IPS DF 19.7 (cell line): ENCODE data around the gene PRR11.
"Not testable (repeated sequence)": the region's sequence is repeated elsewhere in the genome, so short reads cannot be mapped to it uniquely, and the experiment has no call there.

Source experiments
- DNase-seq: peaks from one replicate; pipeline ENCODE4 v3.0.0-alpha.2; 2013; ENCODE audit warnings: low read depth, low spot score

Gene PRR11

DNA sequence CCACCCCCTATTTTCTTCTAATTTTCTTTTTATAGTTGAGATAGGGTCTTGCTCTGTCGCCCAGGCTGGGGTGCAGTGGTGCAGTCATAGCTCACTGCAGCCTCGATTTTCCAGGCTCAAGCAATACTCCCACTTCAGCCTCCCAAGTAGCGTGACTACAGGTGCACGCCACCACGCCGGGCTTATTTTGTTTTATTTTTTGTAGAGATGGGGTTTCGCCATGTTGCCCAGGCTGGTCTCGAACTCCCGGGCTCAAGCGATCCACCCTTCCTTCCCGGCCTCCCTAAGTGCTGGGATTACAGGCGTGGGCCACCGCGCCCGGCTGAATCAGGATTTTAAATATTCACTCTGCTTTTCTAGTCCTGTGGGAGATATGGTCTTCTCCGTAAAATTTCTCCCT lies 63.8 kb downstream of the PRR11 start:
- DNase-seq, result no peak

DNA sequence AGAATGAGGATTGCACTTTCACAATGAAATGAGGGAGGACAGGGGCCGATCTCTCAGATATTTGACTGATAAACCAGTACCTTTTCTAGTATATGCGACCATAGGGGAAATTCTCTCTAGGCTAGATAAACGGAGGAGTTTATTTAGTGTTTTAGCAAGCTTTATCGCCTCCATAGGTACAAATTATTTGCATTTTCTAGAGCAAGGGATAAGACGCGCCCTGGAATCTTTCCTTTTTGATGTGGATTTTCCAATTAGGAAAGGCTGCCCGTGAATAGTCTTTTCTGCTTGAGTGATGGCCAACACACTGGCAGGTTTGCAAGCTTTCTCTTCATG lies 64.4 kb downstream of the PRR11 start:
- no peak for DNase-seq

DNA sequence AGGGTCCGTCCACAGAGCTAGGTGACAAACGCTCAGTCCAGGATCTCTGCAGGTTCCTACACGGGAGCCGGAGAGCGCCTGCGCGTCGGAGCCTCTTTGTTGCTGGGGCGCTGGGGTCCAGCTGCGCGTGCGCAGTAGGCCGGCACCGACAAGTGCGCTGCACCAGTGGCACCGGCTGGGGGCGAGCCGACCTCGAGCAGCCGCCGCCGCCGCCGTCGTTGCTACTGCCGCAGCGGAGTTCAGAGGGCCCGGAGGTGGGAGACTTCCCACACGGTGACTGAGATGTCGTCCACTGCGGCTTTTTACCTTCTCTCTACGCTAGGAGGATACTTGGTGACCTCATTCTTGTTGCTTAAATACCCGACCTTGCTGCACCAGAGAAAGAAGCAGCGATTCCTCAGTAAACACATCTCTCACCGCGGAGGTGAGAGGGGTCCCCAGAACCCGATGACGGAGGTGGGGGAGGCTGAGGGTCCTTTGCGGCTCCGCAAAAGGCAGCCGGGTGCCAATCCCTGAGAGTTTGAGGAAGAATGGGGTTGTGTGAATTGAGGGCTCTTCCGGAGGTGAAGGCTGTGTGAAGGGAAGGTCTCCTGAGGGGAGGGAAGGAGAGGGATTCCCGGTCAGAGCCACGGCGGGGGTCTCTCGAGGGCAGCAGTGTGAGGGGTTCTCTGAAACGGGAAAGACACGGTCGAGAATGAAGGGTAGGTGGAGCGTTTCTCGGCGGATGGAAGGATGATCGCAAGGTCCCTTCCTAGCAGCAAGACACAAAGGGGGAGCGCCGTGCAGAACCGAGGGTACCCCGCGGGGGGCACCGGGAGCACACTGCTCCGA lies 65.0 kb downstream of the PRR11 start, which contains the start of gene GDPD1:
Gene GDPD1, plus strand, starts transcription at position 184 of the 831 bp plus-strand sequence. Its CDS starts 99 bp downstream, at position 283.
- peak; percentile 70 for DNase-seq

DNA sequence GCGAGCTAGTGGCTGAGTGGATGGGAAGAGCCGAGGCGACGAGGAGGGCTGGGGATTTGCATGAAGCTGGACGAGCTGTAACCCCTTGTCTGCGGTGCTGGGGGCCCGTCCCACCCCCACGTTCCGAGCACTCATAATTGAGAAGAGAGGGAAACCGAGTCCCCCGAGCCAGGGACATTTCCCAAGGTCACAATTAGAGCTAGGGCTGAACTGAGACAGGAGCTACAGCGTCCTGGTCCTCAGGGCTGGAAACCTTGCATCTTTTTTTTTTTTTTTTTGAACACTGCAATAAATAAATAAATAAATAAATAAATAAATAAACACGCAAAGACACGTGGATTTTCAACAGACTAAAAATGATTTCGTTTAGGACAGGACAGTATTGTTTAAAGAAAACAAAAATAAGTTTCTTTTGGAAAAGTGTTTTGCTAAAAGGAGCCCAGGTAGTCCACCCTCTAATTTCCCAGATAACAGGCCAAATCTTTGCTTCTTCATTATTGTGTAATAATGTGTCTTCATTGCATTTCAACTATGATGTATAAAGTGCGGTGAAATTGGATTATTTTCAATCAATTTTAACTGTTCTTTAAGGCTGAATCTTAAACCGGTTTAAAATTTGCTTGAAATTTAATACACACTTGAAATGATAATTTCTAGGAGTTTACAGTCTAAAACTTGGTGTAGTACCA lies 65.8 kb downstream of the PRR11 start:
- DNase-seq, result no peak

DNA sequence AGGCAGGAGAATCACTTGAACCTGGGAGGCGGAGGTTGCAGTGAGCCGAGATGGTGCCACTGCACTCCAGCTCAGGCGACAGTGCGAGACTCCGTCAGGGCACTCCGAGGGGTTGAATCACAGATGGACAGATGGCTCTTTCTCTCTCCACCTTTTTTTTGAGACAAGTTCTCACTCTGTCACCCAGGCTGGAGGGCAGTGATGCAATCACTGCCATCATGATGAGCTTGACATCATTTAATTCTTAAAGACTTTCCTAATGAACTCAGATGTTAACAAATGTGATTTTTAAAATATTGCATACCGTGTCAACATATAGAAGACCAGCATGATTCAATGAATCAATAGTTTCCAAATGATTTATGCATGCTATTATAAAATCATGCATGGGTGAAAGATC lies 68.3 kb downstream of the PRR11 start:
- no peak for DNase-seq

DNA sequence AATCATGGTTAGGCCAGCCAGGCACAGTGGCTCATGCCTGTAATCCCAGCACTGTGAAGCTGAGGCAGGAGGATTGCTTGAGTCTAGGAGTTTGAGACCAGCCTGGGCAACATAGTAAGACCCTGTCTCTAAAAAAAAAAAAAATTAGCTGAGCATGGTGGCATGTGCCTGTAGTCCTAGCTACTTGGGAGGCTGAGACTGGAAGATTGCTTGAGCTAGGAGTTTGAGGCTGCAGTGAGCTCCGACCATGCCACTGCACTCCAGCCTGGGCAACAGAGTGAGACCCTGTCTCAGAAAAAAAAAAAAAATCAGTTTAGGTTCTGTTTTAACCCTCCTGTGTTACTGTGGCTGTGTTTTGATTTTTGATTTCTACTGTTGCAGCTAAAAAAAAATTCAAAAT lies 73.0 kb downstream of the PRR11 start:
- DNase-seq, result not testable (repeated sequence)

DNA sequence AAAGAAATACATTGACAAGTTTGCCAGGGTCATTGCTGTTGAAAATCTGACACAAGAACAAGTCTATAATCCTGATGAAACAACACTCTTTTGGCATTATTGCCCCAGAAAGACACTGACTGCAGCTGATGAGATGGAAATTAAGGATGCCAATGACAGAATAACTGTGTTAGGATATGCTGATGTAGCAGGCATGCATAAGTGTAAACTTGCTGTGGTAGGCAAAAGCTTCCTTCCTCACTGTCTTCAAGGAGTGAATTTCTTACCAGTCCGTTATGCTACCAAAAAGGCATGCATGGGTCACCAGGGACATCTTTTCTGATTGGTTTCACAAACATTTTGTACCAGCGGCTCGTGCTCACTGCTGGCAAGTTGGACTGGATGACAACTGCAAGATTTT lies 75.2 kb downstream of the PRR11 start:
- DNase-seq, result no peak

DNA sequence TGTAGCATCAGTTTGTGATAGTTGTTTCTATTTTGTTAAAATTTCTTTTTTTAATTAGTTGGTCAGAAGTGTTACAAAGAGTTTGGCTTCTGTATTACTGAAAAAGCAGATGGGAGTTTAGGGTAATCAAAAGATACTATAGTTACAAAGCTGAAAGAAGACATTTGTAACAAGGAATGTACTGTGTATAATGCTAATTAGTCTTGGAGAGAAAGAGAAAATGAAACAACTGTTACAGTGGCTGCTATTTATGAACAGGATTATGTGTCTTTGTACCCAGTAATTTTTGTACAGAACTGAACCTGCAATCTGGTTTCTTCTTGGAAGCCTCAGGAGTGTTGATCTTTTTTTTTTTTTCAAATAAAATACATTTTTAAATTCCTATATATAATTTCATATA lies 79.1 kb downstream of the PRR11 start:
- no peak for DNase-seq

DNA sequence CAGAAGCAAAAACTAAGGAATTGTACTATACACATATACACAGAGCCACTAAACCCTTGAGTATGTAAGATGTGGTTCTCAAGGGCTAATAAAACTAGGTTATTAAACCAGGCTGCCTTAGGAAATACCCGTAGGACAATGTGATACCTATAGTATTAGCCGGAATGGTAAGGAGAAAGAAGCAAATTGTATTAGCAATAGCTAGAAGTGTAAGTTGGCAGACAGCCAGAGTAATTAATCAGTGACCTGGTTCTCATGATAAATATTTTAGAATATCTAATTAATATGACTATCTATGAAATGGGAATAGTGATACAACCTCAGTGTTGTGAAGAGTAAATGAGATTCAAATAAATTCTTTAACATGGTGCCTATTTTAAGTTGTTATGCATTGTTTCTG lies 83.4 kb downstream of the PRR11 start:
- DNase-seq, result no peak

DNA sequence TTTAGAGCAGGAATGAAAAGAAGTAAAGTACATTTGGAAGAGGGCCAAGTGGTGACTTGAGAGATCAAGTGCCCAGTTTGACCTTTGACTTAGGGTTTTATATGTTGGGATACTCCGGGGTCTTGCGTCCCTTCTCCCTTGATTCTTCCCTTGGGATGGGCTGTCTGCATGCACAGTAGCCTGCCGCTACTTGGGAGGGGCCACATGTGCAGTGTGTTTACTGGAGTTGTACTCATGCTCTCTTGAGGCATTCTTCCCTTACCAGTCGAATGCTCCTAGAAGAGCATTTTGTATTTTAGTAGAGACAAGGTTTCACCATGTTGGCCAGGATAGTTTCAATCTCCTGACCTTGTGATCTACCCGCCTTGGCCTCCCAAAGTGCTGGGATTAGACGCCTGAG lies 88.5 kb downstream of the PRR11 start:
- DNase-seq, result no peak
